Brain microvascular endothelial cell (primary cell): ENCODE data around the gene SERPINE1.
"Not testable (repeated sequence)": the region's sequence is repeated elsewhere in the genome, so short reads cannot be mapped to it uniquely, and the experiment has no call there.

ENCODE experiments used
- DNase-seq: peaks from one replicate; pipeline ENCODE4 v3.0.0-alpha.2; 2020
- H3K27ac ChIP-seq: fragments of 250-450 bp; sonication (Bioruptor Pico); 2 replicates; pipeline ENCODE4 v1.5.1; 2020; ENCODE audit warnings: mild to moderate bottlenecking, moderate library complexity
- H3K27me3 ChIP-seq: fragments of 250-450 bp; sonication (Bioruptor Pico); replicated peaks from 2 replicates; pipeline ENCODE4 v1.5.1; 2020; ENCODE audit warnings: mild to moderate bottlenecking
- H3K36me3 ChIP-seq: fragments of 250-450 bp; sonication (Bioruptor Pico); replicated peaks from 2 replicates; pipeline ENCODE4 v1.5.1; 2020; ENCODE audit warnings: mild to moderate bottlenecking
- H3K4me3 ChIP-seq: 2 replicates; pipeline ENCODE4 v1.5.1; 2011; ENCODE audit warnings: low read depth, mild to moderate bottlenecking, control low read depth, low read length, moderate library complexity
- CTCF ChIP-seq: IDR thresholded peaks from 2 replicates; pipeline ENCODE4 v1.5.1; 2011; ENCODE audit warnings: low read depth, mild to moderate bottlenecking, moderate library complexity, low read length, control low read depth, inconsistent platforms; ENCODE audit errors: missing control alignments
- in situ Hi-C: cut with HindIII; loops from 2 replicates; pipeline ENCODE4 v1.10.0; 2017; ENCODE audit warnings: low sequenced_read_pairs, low pct_ligation_motif_present

SERPINE1 gene

DNA sequence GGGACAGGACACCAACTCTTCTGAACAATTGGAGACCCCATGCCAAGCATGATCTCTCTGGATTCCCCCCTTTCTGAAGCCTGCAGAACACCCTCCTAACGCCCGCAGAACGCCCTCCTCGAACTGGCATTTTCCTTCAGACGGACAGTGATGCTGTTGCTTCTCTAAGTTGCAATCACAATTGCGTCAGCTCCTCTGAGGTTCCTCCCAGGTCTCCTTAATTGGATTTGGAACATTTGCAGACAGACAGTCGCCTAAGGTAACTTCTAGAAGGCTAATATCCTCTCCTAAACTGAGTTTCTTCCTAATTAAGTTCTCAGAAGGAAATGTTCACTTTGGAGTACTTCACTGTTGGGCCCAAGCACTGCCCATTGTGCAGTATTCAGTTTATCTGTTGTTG is 20.5 kb upstream of the SERPINE1 start:
- in situ Hi-C loops: no loop called here
- Histone ChIP-seq H3K4me3 (no peak overlapping the region), H3K36me3 (no peaks in the 10 kb centered on the region), H3K27me3 (no peaks in the 10 kb centered on the region), H3K27ac (no peak overlapping the region)
- DNase-seq: no peak
- no peak for TF ChIP-seq CTCF

- Histone ChIP-seq H3K36me3 (no peaks in the 10 kb centered on the region), H3K27ac (peak overlapping the region; percentile 42), H3K4me3 (no peak overlapping the region), H3K27me3 (no peaks in the 10 kb centered on the region)
- in situ Hi-C loops: no loop called here
- TF ChIP-seq CTCF: no peak
- DNase-seq: no peak
These were observed 18.5 kb upstream of the SERPINE1 start for GRCh38 chr7:101108330-101108857.

DNA sequence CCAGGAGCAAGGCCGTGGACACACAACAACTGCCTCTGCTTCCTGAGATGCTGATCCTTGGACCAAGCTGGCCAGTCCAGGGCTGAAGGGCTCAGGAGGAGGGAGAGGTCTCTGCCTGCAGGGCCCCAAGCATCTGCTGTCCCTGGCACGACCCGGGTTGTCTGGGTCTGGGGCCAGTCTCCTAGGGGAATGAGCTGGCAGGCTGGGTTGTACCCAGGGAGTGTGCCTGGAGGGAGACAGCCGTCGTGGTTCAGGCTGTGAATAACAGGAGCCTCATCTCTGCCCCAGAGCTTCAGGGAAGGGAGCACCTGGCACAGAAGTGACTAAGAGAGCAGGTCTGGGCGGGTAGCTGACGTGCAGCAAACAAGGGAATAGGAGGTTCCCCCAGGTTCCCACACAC is 17.9 kb upstream of the SERPINE1 start:
- H3K27ac ChIP-seq: peak overlapping the region; percentile 42
- H3K4me3 ChIP-seq: no peak overlapping the region
- DNase-seq: no peak
- no peak for TF ChIP-seq CTCF
- H3K27me3 ChIP-seq: no peaks in the 10 kb centered on the region
- in situ Hi-C loops: no loop called here
- no peaks in the 10 kb centered on the region for H3K36me3 ChIP-seq

DNA sequence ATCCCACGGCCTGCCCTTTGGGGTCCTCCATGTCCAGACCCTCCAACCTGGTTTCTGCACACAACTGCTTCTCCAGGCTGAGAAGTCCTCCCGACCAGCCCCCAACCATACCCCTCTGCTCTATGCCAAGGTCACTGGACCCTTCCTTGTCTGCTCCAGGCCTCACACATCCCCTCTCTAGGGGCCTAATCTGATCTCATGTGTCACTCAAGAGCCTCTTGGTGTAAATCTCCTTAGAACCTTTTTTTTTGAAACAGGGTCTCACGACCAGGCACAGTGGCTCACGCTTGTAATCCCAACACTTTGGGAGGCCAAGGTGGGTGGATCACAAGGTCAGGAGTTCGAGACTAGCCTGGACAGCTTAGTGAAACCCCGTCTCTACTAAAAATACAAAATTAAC is 17.5 kb upstream of the SERPINE1 start:
- in situ Hi-C loops: no loop called here
- Histone ChIP-seq H3K27ac (no peak overlapping the region), H3K27me3 (no peaks in the 10 kb centered on the region), H3K4me3 (no peak overlapping the region), H3K36me3 (no peaks in the 10 kb centered on the region)
- no peak for TF ChIP-seq CTCF
- DNase-seq: no peak

GRCh38 chr7:101111261-101111660 is 15.6 kb upstream of the SERPINE1 start:
- in situ Hi-C loops: no loop called here
- DNase-seq: no peak
- TF ChIP-seq CTCF: no peak
- Histone ChIP-seq H3K36me3 (no peaks in the 10 kb centered on the region), H3K27ac (peak overlapping the region; percentile 93), H3K27me3 (no peaks in the 10 kb centered on the region), H3K4me3 (no peak overlapping the region)

DNA sequence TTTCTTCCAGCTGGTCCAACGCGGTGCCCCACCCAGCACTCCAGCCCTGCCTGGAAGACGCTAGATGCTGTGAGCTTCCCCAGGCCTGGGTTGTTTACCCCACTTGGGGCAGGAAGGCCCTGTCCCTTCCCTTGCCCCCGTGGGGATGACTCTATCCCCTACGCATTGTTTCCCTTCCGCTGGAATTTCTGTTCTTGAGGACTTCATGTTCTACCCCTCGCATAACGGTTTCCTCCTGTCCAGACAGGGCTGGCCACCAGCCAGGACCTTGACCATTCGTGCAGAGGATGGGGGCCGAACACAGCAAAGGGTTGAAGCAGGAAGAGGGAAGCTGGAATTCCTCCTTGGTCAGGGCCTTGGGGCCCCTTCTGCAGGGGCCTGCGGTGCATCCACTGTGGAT is 14.7 kb upstream of the SERPINE1 start:
- no peak overlapping the region for H3K4me3 ChIP-seq

GRCh38 chr7:101113140-101113539 is 13.8 kb upstream of the SERPINE1 start:
- H3K4me3 ChIP-seq, in situ Hi-C loops, H3K36me3 ChIP-seq, H3K27me3 ChIP-seq, DNase-seq: not testable (repeated sequence)
- H3K27ac ChIP-seq: peak overlapping the region; percentile 93

More for the DNA sequence above, 14.7 kb upstream of the SERPINE1 start:
- TF ChIP-seq CTCF: no peak
- peak; percentile 96 for DNase-seq
- in situ Hi-C loops: no loop called here
- H3K27me3 ChIP-seq: no peaks in the 10 kb centered on the region
- H3K27ac ChIP-seq: peak overlapping the region; percentile 93
- H3K36me3 ChIP-seq: no peaks in the 10 kb centered on the region
